ENCODE results near the gene GNE.

GRCh38 chr9:36268007-36268427 lies 9.8 kb upstream of the GNE start:
- no peak for TF ChIP-seq CTCF (IDR thresholded peaks at IDR 0.05)
- no peak for TF ChIP-seq POLR2A (IDR thresholded peaks at IDR 0.05)
